ENCODE data around the gene NAA80. TPM values are rescaled to one million over a fixed set of nuclear protein-coding genes. Genes with fewer than 3 reads are reported as not detected.
A peak's percentile ranks its signal among the peaks of the same experiment; 100 is the strongest.

Gene NAA80
- total and polyA plus RNA-seq, 2 donors (not counting 3 experiments of a cell fraction or from before 2014, with no cell fraction given), result 9.0 to 13.1 TPM

DNA sequence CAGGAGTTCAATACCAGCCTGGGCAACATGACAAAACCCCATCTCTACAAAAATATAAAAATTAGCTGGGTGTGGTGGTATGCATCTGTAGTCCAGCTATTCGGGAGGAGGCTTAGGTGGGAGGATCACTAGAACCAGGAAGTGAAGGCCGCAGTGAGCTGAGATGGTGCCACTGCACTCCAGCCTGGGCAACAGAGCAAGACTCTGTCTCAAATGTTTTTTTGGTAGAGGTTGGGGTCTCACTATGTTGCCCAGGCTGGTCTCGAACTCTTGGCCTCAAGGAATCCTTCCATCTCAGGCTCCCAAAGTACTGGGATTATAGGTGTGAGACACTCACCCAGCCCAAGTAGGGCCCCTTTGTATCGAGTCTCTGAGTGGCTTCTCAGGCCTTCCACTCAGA, 5.1 kb downstream of the NAA80 start:
- POLR2A ChIA-PET, result no interaction called here
- dilution Hi-C loops (cut with MboI; ENCODE audit: extremely low pct_ligation_motif_present, low sequenced_read_pairs), result no loop called here

DNA sequence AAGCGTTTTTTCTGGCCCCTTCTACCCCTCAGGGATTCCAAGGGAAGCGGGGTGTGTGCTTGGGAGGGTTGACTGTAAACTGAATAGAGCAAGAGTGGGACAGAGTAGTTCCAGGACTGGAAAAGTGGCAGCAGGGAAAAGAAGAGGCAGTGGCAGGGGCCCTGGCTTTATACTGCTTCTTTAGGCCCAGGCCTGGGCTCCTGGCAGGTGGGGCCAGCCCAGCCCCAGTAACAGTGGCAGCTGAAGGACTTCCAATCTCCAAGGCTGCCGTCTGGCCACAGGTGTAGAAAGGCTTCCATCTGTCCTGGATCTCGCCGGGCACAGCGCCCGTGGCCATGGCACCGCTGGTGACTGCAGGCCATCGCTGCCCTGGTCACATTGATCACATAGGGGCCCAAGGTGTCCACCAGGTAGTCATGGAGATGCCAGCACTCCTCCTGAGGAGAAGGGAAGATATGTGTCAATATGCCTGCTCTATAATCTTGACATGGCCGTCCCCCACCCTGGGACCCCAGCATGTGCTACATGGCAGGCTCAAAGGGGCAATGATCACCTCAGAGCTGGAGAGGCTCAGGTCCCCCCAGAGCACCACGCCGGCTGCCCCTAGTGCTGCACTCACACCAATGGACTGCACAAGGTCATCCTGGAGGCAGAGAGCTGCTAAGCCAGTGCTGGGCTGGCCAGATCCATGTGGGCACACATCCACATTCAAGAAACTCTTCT, 6.0 kb downstream of the NAA80 start:
- ChIA-PET POLR2A (no interaction called here), CTCF (interaction anchor here (2.4 kb wide), 1 partner anchor 31 kb away, joined by 18 read pairs; no protein-coding TSS in a partner anchor)
- Histone ChIP-seq H3K36me3 (ENCODE audit: control insufficient read depth in 2 of 2, extremely low read depth in 1 of 2, insufficient read depth in 2 of 2, low read length in 2 of 2) (peaks cover 1 to 19% of the 10 kb centered on the region in 2 experiments), H3K27ac (ENCODE audit: insufficient read depth, low read depth, low read length) (peak overlapping the region; percentile 4), H3K9me3 (replicated peaks; ENCODE audit: control insufficient read depth, insufficient read depth, low read length) (no peaks in the 10 kb centered on the region), H3K4me3 (replicated peaks in 1 of 3; ENCODE audit: insufficient read depth in 1 of 3, low read depth in 1 of 3, low read length in 3 of 3) (no peak overlapping the region), H3K9ac (replicated peaks; ENCODE audit: extremely low read depth, insufficient read depth, low read length) (peak overlapping the region; percentile 16), H3K9me1 (replicated peaks; ENCODE audit: control insufficient read depth, extremely low read depth, insufficient read depth, low read length) (no peaks in the 10 kb centered on the region), H4K20me1 (replicated peaks; ENCODE audit: control insufficient read depth, extremely low read depth, insufficient read depth, low read length) (no peaks in the 10 kb centered on the region), H3K27me3 (ENCODE audit: control insufficient read depth in 2 of 2, insufficient read depth in 2 of 2, low read length in 2 of 2) (no peaks in the 10 kb centered on the region), H3K79me2 (ENCODE audit: control insufficient read depth, insufficient read depth, low read length) (peaks cover 27% of the 10 kb centered on the region), H3K4me2 (ENCODE audit: insufficient read depth, low read length) (peak overlapping the region; percentile 26), H2AFZ (ENCODE audit: low read depth, low read length) (peak overlapping the region; percentile 47), H3K4me1 (ENCODE audit: control insufficient read depth, extremely low read depth, insufficient read depth, low read length) (peaks cover 14% of the 10 kb centered on the region)
- DNase-seq (ENCODE audit: low read depth, low spot score) (no peak), FAIRE-seq (no peak)
- BruUV-seq (replicated peaks), result no TSS peak
- intact Hi-C loops (cut with micrococcal nuclease) (no loop called here), dilution Hi-C loops (cut with MboI; ENCODE audit: extremely low pct_ligation_motif_present, low sequenced_read_pairs) (no loop called here)
- TF ChIP-seq POLR2AphosphoS5 (IDR thresholded peaks at IDR 0.05; ENCODE audit: insufficient read depth, low read depth, low read length) (no peak), EZH2 (IDR thresholded peaks at IDR 0.05; ENCODE audit: borderline replicate concordance, low read depth, low read length, severe bottlenecking) (no peak), MYC (IDR thresholded peaks at IDR 0.05; ENCODE audit: low read depth, low read length) (no peak), POLR2A (IDR thresholded peaks at IDR 0.05; ENCODE audit: low read depth, low read length) (no peak), GATA2 (IDR thresholded peaks at IDR 0.05; ENCODE audit: insufficient read depth, insufficient read length, low read depth, low read length) (no peak), FOS (IDR thresholded peaks at IDR 0.05; ENCODE audit: borderline replicate concordance, insufficient read depth, low read length) (no peak)
- TF ChIP-seq, protein P1, sequence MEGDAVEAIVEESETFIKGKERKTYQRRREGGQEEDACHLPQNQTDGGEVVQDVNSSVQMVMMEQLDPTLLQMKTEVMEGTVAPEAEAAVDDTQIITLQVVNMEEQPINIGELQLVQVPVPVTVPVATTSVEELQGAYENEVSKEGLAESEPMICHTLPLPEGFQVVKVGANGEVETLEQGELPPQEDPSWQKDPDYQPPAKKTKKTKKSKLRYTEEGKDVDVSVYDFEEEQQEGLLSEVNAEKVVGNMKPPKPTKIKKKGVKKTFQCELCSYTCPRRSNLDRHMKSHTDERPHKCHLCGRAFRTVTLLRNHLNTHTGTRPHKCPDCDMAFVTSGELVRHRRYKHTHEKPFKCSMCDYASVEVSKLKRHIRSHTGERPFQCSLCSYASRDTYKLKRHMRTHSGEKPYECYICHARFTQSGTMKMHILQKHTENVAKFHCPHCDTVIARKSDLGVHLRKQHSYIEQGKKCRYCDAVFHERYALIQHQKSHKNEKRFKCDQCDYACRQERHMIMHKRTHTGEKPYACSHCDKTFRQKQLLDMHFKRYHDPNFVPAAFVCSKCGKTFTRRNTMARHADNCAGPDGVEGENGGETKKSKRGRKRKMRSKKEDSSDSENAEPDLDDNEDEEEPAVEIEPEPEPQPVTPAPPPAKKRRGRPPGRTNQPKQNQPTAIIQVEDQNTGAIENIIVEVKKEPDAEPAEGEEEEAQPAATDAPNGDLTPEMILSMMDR (IDR thresholded peaks at IDR 0.05; ENCODE audit: extremely low read depth in 1 of 2, insufficient read depth in 1 of 2, low read depth in 1 of 2, low read length in 2 of 2), result no peak
- TF ChIP-seq, protein P2, sequence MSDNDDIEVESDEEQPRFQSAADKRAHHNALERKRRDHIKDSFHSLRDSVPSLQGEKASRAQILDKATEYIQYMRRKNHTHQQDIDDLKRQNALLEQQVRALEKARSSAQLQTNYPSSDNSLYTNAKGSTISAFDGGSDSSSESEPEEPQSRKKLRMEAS (IDR thresholded peaks at IDR 0.05; ENCODE audit: insufficient read depth, insufficient read length), result no peak

More for the DNA sequence above, 5.1 kb downstream of the NAA80 start:
- H3K4me3 ChIP-seq (replicated peaks in 1 of 3; ENCODE audit: insufficient read depth in 1 of 3, low read depth in 1 of 3, low read length in 3 of 3), result no peak overlapping the region
- no peak overlapping the region for H3K4me2 ChIP-seq (ENCODE audit: insufficient read depth, low read length)
- H3K9me3 ChIP-seq (replicated peaks; ENCODE audit: control insufficient read depth, insufficient read depth, low read length), result no peaks in the 10 kb centered on the region
- H3K4me1 ChIP-seq (ENCODE audit: control insufficient read depth, extremely low read depth, insufficient read depth, low read length), result peaks cover 21% of the 10 kb centered on the region
- no TSS peak for BruUV-seq (replicated peaks)
- DNase-seq (ENCODE audit: low read depth, low spot score), result no peak
- H4K20me1 ChIP-seq (replicated peaks; ENCODE audit: control insufficient read depth, extremely low read depth, insufficient read depth, low read length), result no peaks in the 10 kb centered on the region
- CTCF ChIA-PET, result no interaction called here
- no peaks in the 10 kb centered on the region for H3K27me3 ChIP-seq (ENCODE audit: control insufficient read depth in 2 of 2, insufficient read depth in 2 of 2, low read length in 2 of 2)
- intact Hi-C loops (cut with micrococcal nuclease), result no loop called here
- no peak overlapping the region for H3K27ac ChIP-seq (ENCODE audit: insufficient read depth, low read depth, low read length)
- no peak for FAIRE-seq
- H3K9me1 ChIP-seq (replicated peaks; ENCODE audit: control insufficient read depth, extremely low read depth, insufficient read depth, low read length), result no peaks in the 10 kb centered on the region
- H3K9ac ChIP-seq (replicated peaks; ENCODE audit: extremely low read depth, insufficient read depth, low read length), result no peak overlapping the region
- TF ChIP-seq POLR2A (IDR thresholded peaks at IDR 0.05; ENCODE audit: low read depth, low read length), result no peak
- no peak for TF ChIP-seq EZH2 (IDR thresholded peaks at IDR 0.05; ENCODE audit: borderline replicate concordance, low read depth, low read length, severe bottlenecking)
- no peak for TF ChIP-seq FOS (IDR thresholded peaks at IDR 0.05; ENCODE audit: borderline replicate concordance, insufficient read depth, low read length)
- H3K79me2 ChIP-seq (ENCODE audit: control insufficient read depth, insufficient read depth, low read length), result peaks cover 27% of the 10 kb centered on the region
- H2AFZ ChIP-seq (ENCODE audit: low read depth, low read length), result no peak overlapping the region
- peaks cover 0 to 11% of the 10 kb centered on the region in 2 experiments for H3K36me3 ChIP-seq (ENCODE audit: control insufficient read depth in 2 of 2, extremely low read depth in 1 of 2, insufficient read depth in 2 of 2, low read length in 2 of 2)

All from endothelial cell of umbilical vein (primary cell).